K562 (cell line): ENCODE results near the gene CROT. TPM values are rescaled to one million over a fixed set of nuclear protein-coding genes. Genes with fewer than 3 reads are reported as not detected.

ENCODE experiments used
- CBX8 ChIP-seq: fragments of 200-600 bp; sonication (generic); IDR thresholded peaks from 2 replicates; pipeline ENCODE4 v1.6.1; 2012; ENCODE audit warnings: borderline replicate concordance, mixed run types, low read depth, mild to moderate bottlenecking, moderate library complexity, mixed read lengths, low read length, control low read depth, inconsistent platforms; ENCODE audit not compliant: poor library complexity, severe bottlenecking; ENCODE audit errors: extremely low read depth
- CC2D1A ChIP-seq: fragments of 450-650 bp; IDR thresholded peaks from 2 replicates; pipeline ENCODE4 v1.6.1; 2017; ENCODE audit warnings: mild to moderate bottlenecking
- CEBPG ChIP-seq, 3 experiments: fragments of 200-800 bp in 1 of 3; sonication (Bioruptor generic) in 1 of 3; sonication (generic) in 1 of 3; formaldehyde crosslinking in 1 of 3; IDR thresholded peaks in 2 of 3; conservative IDR thresholded peaks in 1 of 3; 2 replicates each; pipeline versions ENCODE4 v1.6.1 to v1.8.0; 2016 to 2022; ENCODE audit warnings: missing compliant biosample characterization in 2 of 3, missing genetic modification characterization in 2 of 3, mild to moderate bottlenecking in 1 of 3, missing genetic modification reagents in 1 of 3
- FOXA1 ChIP-seq: fragments of 450-650 bp; IDR thresholded peaks from 2 replicates; pipeline ENCODE4 v1.6.1; 2016; ENCODE audit warnings: mild to moderate bottlenecking, borderline replicate concordance
- MEIS2 ChIP-seq: fragments of 450-650 bp; IDR thresholded peaks from 2 replicates; pipeline ENCODE4 v1.6.1; 2014; ENCODE audit warnings: mild to moderate bottlenecking; ENCODE audit not compliant: partially characterized antibody
- RB1 ChIP-seq: fragments of 450-650 bp; IDR thresholded peaks from 2 replicates; pipeline ENCODE4 v1.6.1; 2017; ENCODE audit warnings: low read depth, mild to moderate bottlenecking
- TFAP4 ChIP-seq: sonication (generic); formaldehyde crosslinking; IDR thresholded peaks from 2 replicates; pipeline ENCODE4 v1.8.0; 2022; ENCODE audit warnings: missing genetic modification reagents, mild to moderate bottlenecking, moderate library complexity, borderline replicate concordance
- ZBTB17 ChIP-seq: fragments of 450-650 bp; formaldehyde crosslinking; IDR thresholded peaks from 2 replicates; pipeline ENCODE4 v1.4.0; 2020; ENCODE audit warnings: mild to moderate bottlenecking
- ZFP30 ChIP-seq: fragments of 250-450 bp; sonication (Bioruptor Pico); IDR thresholded peaks from 2 replicates; pipeline ENCODE4 v1.8.0; 2022; ENCODE audit warnings: moderate library complexity, mild to moderate bottlenecking, inconsistent platforms, borderline replicate concordance
- ZNF24 ChIP-seq: fragments of 450-650 bp; IDR thresholded peaks from 2 replicates; pipeline ENCODE4 v1.6.1; 2016
- ZNF408 ChIP-seq: fragments of 250-450 bp; sonication (Bioruptor Pico); IDR thresholded peaks from 2 replicates; pipeline ENCODE4 v1.4.0; 2020; ENCODE audit warnings: low read depth, mild to moderate bottlenecking, moderate library complexity
- polyA plus RNA-seq, 8 experiments: library from polyadenylated mRNA; depleted of rRNA in 4 of 8; stranded (reverse) in 5 of 8; unstranded in 3 of 8; fragments of >200 nt; fragmentation: Nextera tagmentation in 2 of 8; fragmentation: Illumina TruSeq in 1 of 8; extraction: Ambion mirVana in 2 of 8; extraction: Trizol in 1 of 8; gene quantifications; 2 replicates each; pipeline versions ENCODE4 v1.2.1 to v1.2.3, GENCODE V29; 2011 to 2014; ENCODE audit warnings: inconsistent platforms in 1 of 8, missing spikeins in 1 of 8
- total RNA-seq, 7 experiments: library from RNA; depleted of rRNA in 6 of 7; stranded (reverse); fragments of >200 nt in 6 of 7; fragmentation: Illumina TruSeq in 2 of 7; extraction: Trizol in 2 of 7; gene quantifications; 2 replicates each; pipeline versions ENCODE4 v1.2.1 to v1.2.3, GENCODE V29; 2011 to 2021; ENCODE audit warnings: low replicate concordance in 1 of 7
- TF ChIP-seq, protein P1 (sequence below): fragments of 450-650 bp; IDR thresholded peaks from 2 replicates; pipeline ENCODE4 v1.7.0; 2016; ENCODE audit warnings: borderline replicate concordance
- TF ChIP-seq, protein P2 (sequence below): fragments of 450-650 bp; IDR thresholded peaks from 2 replicates; pipeline ENCODE4 v1.6.1; 2016; ENCODE audit warnings: missing biosample characterization, missing genetic modification characterization
- TF ChIP-seq, protein P3 (sequence below): fragments of 450-650 bp; IDR thresholded peaks from 2 replicates; pipeline ENCODE4 v1.6.1; 2018; ENCODE audit not compliant: partially characterized antibody
- TF ChIP-seq, protein P4 (sequence below), 3 experiments: IDR thresholded peaks in 2 of 3; conservative IDR thresholded peaks in 1 of 3; 2 replicates each; pipeline ENCODE4 v1.5.1; 2011 to 2012; ENCODE audit warnings: low read length in 3 of 3, mild to moderate bottlenecking in 3 of 3, control low read depth in 2 of 3, improper control_type of control experiment in 1 of 3, inconsistent platforms in 1 of 3, low read depth in 1 of 3, mixed read lengths in 1 of 3, moderate library complexity in 1 of 3; ENCODE audit not compliant: insufficient read depth in 2 of 3

CROT gene
- total and polyA plus RNA-seq, 9 of the 15 experiments (the other 6 are each of a cell fraction or from before 2014, with no cell fraction given), result 2.5 to 8.1 (median 5.1) TPM

- TF ChIP-seq, protein P1, sequence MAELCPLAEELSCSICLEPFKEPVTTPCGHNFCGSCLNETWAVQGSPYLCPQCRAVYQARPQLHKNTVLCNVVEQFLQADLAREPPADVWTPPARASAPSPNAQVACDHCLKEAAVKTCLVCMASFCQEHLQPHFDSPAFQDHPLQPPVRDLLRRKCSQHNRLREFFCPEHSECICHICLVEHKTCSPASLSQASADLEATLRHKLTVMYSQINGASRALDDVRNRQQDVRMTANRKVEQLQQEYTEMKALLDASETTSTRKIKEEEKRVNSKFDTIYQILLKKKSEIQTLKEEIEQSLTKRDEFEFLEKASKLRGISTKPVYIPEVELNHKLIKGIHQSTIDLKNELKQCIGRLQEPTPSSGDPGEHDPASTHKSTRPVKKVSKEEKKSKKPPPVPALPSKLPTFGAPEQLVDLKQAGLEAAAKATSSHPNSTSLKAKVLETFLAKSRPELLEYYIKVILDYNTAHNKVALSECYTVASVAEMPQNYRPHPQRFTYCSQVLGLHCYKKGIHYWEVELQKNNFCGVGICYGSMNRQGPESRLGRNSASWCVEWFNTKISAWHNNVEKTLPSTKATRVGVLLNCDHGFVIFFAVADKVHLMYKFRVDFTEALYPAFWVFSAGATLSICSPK, result no peak
- TF ChIP-seq RB1, result peak; percentile 56
- TF ChIP-seq, protein P2, sequence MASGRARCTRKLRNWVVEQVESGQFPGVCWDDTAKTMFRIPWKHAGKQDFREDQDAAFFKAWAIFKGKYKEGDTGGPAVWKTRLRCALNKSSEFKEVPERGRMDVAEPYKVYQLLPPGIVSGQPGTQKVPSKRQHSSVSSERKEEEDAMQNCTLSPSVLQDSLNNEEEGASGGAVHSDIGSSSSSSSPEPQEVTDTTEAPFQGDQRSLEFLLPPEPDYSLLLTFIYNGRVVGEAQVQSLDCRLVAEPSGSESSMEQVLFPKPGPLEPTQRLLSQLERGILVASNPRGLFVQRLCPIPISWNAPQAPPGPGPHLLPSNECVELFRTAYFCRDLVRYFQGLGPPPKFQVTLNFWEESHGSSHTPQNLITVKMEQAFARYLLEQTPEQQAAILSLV (tag), result 0 out of 2 replicates have a peak, but pooled peaks have one; percentile 7
- TF ChIP-seq FOXA1, result no peak
- peak; percentile 38; the same call in 1 of the 2 replicates for TF ChIP-seq ZNF24
- TF ChIP-seq, protein P3, sequence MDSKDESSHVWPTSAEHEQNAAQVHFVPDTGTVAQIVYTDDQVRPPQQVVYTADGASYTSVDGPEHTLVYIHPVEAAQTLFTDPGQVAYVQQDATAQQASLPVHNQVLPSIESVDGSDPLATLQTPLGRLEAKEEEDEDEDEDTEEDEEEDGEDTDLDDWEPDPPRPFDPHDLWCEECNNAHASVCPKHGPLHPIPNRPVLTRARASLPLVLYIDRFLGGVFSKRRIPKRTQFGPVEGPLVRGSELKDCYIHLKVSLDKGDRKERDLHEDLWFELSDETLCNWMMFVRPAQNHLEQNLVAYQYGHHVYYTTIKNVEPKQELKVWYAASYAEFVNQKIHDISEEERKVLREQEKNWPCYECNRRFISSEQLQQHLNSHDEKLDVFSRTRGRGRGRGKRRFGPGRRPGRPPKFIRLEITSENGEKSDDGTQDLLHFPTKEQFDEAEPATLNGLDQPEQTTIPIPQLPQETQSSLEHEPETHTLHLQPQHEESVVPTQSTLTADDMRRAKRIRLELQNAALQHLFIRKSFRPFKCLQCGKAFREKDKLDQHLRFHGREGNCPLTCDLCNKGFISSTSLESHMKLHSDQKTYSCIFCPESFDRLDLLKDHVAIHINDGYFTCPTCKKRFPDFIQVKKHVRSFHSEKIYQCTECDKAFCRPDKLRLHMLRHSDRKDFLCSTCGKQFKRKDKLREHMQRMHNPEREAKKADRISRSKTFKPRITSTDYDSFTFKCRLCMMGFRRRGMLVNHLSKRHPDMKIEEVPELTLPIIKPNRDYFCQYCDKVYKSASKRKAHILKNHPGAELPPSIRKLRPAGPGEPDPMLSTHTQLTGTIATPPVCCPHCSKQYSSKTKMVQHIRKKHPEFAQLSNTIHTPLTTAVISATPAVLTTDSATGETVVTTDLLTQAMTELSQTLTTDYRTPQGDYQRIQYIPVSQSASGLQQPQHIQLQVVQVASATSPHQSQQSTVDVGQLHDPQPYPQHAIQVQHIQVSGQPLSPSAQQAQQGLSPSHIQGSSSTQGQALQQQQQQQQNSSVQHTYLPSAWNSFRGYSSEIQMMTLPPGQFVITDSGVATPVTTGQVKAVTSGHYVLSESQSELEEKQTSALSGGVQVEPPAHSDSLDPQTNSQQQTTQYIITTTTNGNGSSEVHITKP, result no peak
- TF ChIP-seq CBX8, result no peak
- TF ChIP-seq ZNF408 (CRISPR knock-in tag), result no peak
- TF ChIP-seq, protein P4, sequence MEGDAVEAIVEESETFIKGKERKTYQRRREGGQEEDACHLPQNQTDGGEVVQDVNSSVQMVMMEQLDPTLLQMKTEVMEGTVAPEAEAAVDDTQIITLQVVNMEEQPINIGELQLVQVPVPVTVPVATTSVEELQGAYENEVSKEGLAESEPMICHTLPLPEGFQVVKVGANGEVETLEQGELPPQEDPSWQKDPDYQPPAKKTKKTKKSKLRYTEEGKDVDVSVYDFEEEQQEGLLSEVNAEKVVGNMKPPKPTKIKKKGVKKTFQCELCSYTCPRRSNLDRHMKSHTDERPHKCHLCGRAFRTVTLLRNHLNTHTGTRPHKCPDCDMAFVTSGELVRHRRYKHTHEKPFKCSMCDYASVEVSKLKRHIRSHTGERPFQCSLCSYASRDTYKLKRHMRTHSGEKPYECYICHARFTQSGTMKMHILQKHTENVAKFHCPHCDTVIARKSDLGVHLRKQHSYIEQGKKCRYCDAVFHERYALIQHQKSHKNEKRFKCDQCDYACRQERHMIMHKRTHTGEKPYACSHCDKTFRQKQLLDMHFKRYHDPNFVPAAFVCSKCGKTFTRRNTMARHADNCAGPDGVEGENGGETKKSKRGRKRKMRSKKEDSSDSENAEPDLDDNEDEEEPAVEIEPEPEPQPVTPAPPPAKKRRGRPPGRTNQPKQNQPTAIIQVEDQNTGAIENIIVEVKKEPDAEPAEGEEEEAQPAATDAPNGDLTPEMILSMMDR (IDR thresholded peaks at IDR 0.05 in 2 of 3, conservative IDR thresholded peaks at IDR 0.05 in 1 of 3; ENCODE audit: insufficient read depth in 2 of 3, low read depth in 1 of 3, low read length in 3 of 3), result peak; percentile 93 to 99 (median 97)
- peak; percentile 25 for TF ChIP-seq MEIS2
- no peak for TF ChIP-seq ZFP30
- TF ChIP-seq TFAP4, result peak; percentile 42; the same call in 1 of the 2 replicates
- no peak for TF ChIP-seq CEBPG (CRISPR knock-in tag; IDR thresholded peaks at IDR 0.05)
- TF ChIP-seq CEBPG (tag; conservative IDR thresholded peaks at IDR 0.05 in 1 of 2, IDR thresholded peaks at IDR 0.05 in 1 of 2), result no peak
- peak; percentile 31; the same call in 1 of the 2 replicates for TF ChIP-seq CC2D1A
- no peak for TF ChIP-seq ZBTB17
Observed at GRCh38 chr7:87312215-87312865, 33.1 kb upstream of the CROT start (continued).
